Superior temporal gyrus (tissue), 1 donor: ENCODE results near the gene KLRF1.

Experiments
- DNase-seq: peaks from one replicate; pipeline ENCODE4 v3.0.0-alpha.2; 2016; ENCODE audit errors: extremely low spot score

The KLRF1 gene

DNA sequence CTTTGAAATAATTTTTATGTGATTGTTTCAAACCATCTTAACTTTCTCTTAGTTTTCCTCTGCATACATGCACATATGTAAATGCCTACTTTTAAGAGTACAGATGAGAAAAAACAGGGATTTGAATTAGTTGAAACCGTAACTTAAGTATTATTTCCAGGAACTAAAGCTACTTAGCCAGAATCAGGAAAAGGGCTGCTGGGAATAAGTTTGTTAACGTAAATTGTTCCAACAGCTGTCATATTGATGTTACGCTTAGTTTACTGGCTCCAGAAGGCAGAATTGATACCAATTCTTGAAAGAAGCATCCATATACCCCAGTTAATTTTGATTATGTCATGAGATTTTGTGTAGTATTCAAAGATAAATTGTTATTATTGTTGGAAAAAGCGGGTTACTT lies 17.9 kb upstream of the KLRF1 start:
- no peak for DNase-seq

DNA sequence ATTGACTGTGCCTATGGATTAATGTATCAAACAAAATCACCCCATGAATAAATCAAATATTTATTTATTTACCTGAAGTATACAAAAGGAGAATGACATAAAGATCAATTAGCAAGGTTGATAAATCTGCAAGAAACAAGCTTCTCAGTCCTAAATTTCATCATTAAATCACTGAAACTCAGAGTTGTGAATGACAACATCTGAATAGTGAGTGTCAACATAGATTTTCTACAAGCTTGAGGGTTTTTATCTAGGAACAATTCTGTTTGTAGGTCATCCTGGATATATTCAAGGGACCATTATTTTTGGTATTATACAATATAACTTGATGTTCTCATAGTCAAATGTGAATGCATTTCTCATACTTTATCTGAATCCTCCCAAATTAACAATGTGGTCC lies 17.4 kb upstream of the KLRF1 start:
- no peak for DNase-seq

- no peak for DNase-seq
Observed at GRCh38 chr12:9810671-9811070, 16.6 kb upstream of the KLRF1 start.

DNA sequence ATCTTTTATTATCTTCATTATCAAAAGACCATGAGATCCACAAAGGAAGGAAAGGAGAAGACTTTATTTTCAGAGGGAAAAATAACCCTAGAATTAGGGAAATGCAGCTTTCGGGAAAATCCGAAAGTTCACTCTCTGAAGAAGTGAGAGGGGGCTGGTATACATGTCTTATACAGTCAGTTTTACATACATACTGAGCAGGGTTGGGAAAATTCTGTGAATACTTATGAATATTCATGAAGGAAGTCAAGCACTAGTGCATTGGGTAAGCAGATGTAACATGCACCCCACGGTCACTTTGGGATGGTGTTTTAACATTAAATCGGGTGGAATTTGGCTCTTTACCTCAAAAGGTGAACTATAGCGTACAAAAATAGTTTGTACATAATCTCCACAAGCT lies 15.7 kb upstream of the KLRF1 start:
- no peak for DNase-seq

- no peak for DNase-seq
Observed at GRCh38 chr12:9813821-9814798, 13.2 kb upstream of the KLRF1 start.

DNA sequence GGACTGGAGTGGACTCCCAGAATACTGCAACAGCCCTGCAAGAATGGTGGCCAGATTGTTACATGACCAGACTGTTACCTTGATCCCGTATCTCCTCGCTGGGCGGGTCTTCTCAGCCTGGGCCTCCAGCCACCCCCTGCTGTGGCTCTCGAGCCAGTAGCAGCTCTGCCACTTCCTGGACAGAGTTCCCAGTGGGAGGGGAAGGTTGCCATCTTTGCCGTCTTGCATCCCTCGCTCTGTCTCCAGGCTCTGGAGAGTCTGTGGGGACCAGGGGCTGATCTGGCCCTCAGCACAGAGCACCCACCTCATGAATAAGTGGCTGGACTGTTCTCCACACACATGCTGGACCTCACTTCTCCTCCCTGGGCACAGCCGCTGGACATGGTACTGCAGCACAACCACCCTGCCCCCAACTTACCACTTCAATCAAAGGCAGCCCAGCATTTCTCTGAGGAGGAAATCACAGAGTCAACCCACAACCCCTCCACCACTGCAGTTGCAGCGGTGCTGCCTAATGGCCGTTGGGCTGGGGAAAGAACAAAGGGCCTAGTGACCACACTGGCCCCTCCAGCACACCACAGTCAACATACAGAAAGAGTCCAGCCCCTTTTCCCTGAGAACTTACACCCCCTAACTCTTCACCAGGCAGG lies 6.9 kb upstream of the KLRF1 start:
- no peak for DNase-seq

DNA sequence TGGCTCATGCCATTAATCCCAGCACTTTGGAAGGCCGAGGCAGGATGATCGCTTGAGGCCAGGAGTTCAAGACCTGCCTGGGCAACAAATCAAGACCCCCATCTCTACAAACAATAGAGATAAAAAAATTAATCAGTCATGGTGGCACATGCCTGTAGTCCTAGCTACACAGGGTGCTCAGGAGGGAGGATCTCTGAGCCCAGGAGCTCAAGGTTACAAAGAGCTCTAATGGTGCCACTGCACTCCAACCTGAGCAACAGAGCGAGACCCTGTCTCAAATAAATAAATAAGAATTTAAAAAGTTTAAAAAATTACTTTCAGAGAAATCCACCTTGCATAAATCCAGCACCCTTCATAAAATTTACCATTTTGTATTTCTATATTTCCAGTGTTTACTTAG lies 2.2 kb downstream of the KLRF1 start:
- DNase-seq: no peak

DNA sequence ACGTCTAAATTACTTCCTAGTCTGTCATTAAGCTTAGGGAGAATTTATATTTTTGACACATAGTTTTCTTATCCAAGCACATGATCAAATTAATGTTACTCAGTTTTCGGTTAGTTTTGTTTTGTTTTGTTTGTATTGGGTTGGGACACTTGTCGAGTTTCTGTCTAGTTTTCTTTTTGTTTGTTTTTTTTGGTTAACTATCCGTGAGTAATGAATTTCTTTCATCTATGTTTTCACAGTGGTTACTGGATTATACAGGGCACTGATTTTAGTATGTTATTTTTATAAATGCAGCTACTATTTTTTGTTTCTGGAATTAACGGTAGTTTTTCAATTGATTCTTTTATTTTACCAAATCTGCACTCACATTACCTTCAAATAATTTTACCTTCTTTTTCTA lies 2.7 kb downstream of the KLRF1 start:
- no peak for DNase-seq

GRCh38 chr12:9831720-9832119 lies 4.4 kb downstream of the KLRF1 start:
- DNase-seq: no peak

DNA sequence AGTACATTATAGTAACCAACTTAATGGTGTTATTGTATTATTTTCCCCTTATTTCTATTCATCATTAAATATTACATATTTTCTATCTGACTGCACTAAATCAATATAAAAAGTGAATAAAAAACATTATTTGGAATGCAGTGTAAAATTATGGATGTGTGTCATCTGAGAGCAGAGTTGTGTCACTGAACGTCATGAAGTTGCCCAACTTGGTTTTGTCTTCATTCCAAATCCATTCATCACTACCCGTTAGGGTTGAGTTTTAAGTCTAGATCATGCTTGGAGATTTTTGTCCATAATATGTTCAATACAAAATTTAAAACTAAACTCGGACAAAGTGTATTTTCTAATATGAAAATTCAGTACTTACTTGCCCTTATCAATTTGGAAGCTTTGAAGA lies 16.1 kb downstream of the KLRF1 start:
- DNase-seq: no peak

- DNase-seq: no peak
Observed at GRCh38 chr12:9848899-9849298, 21.6 kb downstream of the KLRF1 start.

GRCh38 chr12:9851050-9851449 lies 23.8 kb downstream of the KLRF1 start:
- no peak for DNase-seq

DNA sequence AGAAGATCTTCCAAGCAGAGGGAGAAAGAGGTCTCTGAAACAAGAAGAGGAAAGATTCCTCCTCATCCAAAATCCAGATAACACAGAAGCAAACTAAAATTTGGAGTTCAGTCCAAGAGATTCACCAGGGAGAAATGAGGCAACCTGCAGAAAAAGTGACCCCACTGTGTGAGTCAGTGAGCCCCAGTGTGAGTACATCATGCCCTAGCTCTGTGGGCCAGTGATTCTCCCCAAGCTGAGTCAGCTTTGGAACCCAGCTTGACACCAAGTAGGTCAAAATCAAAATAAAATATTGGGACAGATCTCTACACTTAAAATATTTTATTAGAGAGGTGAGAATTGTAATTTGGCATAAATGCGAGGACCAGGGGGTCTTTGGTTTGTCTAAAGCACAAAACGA lies 24.6 kb downstream of the KLRF1 start:
- DNase-seq: no peak

- DNase-seq: no peak
Observed at GRCh38 chr12:9856151-9856550, 28.9 kb downstream of the KLRF1 start.

DNA sequence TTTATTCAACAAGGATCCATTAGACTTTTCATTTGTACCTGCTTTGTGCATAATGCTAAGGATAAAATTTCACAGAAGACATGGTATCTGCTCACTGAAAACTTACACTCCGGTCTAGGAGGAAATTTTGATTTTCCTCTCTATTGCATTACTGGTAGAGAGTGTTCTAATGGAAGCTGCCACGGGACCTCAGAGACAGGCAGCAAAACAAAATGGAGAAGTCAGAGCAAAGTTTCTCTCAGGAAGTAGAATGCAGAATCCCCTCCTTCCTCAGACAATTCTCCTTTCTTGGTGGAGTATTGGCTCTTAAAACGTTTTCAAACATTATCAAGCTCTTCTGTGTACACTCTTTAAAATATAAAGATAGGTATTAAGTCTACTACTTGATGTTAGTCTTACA lies 29.6 kb downstream of the KLRF1 start:
- DNase-seq: no peak

DNA sequence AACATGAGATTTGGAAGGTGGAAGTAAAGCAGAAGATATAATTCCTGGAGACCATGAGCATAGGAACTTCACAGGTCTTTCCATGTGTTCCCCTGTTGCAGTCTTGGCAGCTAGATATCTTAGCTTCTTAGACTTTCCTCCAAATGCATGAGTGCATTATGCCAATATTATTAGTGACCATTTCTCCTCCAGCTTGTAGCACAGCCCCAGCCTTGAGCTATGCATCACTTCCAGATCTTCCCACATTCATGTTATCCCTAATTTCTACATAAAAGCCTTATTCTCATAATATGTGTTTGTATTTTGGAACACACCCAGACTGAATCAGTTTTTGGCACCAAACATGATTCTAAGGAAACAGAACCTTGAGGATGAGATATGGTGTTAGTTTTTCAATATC lies 30.9 kb downstream of the KLRF1 start:
- DNase-seq: no peak

DNA sequence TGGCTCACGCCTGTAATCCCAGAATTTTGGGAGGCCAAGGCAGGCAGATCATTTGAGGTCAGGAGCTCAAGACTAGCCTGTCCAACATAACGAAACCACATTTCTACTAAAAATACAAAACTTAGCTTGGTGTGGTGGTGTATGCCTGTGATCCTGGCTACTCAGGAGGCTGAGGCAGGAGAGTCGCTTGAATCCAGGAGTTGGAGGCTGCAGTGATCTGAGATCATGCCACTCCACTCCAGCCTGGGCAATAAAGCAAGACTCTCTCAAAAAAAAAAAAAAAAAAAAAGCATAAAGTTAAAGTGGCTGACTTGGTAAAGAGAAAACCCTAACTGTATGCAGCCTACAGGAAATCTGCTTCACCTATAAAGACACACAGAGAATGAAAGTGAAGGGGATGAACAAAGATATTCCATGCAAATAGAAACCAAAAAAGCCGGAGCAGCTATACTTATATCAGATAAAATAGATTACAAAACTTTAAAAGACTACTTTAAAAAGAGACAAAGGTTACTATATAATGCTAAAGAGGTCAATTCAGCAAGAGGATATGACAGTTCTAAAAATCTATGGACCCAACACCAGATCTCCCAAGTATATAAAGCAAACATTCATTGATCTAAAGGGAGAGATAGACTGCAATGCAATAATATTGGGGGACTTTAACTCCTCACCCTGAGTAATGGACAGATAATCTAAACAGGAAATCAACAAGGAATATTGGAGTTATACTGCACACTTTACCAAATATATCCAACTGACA lies 37.8 kb downstream of the KLRF1 start:
- DNase-seq: no peak

DNA sequence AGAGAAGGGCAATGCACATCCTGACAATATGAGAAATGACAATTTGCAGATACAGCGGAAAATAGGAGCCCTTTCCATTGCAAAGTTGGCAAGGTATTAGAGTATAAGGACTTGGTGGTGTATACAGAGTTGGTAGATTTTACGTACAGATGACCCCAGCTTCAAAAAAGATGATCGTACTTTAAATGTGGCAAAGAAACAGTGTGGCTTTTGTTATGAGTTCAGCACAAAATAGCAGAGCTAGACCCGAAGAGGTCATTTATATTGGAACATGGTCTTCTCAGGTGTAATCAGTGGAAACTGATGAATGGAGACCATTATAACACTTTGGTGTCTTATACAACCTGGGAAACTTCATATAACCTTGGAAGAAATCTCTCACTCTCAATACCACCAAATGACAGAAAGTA lies 39.6 kb downstream of the KLRF1 start:
- DNase-seq: no peak

GRCh38 chr12:9867531-9867930 lies 40.2 kb downstream of the KLRF1 start:
- DNase-seq: no peak

DNA sequence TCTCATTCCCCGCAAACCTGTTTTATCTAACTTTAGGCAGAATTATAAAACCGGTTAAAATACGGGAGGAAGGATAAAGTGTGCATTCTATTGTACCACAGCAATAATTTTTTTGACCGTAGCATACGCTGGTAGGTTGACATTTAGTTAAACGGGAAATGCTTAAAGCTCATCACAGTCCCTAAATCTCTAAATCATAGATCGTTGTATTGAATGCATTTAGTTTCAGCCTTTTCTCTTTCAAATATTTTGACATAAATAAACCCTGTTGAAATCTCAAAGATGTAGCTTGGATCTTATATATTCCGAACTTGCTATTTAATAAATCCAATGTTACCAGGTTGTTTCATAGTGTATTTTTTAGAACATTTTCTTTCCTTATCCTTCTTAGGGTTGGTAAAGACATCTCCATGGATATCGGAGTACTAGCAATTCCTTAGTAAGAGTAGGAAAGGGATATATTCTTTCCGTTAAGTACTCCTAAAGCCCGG lies 41.1 kb downstream of the KLRF1 start:
- DNase-seq: no peak

DNA sequence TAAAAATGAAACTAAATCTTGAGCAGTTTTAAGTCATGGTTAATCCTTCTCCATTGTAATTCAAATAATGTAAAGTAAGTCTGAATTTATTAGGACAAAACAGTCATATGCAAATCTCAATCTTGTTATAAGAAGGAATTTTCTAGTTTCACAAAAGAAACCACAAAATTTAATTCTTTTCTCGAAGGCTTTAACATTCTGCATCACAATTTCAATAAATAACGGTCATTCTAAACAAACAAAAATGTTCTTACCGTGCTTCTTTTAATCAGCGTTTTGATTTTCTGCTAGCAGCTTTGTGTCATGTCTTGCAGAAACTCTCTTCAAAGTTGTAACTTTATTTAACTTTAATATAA lies 41.6 kb downstream of the KLRF1 start:
- DNase-seq: no peak
